Measurements from ENCODE around the gene ATAD2B.
A peak's percentile ranks its signal among the peaks of the same experiment; 100 is the strongest.
"Not testable (repeated sequence)": the region's sequence is repeated elsewhere in the genome, so short reads cannot be mapped to it uniquely, and the experiment has no call there.

The ATAD2B gene

DNA sequence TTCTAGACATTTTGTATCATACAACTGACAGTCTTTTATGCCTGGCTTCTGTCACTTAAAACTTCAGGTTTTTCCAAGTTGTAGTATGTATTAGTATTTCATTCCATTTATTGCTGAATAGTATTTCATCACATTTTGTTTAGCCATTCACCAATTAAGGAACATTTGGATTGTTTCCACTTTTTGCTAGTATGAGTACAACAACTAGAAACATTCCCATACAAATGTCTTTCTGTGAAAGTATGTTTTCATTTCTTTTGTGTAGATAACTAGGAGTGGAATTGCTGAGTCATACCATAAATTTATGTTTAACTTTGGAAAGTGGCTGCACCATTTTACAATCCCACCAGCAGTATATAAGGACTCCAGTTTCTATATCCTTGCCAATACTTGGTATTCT is 135.9 kb downstream of the ATAD2B start:
- DNase-seq (ENCODE audit: low read depth), result no peak
- TF ChIP-seq, protein P1, sequence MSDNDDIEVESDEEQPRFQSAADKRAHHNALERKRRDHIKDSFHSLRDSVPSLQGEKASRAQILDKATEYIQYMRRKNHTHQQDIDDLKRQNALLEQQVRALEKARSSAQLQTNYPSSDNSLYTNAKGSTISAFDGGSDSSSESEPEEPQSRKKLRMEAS (IDR thresholded peaks at IDR 0.05; ENCODE audit: low read depth, low read length), result no peak
- no peak for TF ChIP-seq MYC (IDR thresholded peaks at IDR 0.05; ENCODE audit: low read depth, low read length)
- TF ChIP-seq, protein P2, sequence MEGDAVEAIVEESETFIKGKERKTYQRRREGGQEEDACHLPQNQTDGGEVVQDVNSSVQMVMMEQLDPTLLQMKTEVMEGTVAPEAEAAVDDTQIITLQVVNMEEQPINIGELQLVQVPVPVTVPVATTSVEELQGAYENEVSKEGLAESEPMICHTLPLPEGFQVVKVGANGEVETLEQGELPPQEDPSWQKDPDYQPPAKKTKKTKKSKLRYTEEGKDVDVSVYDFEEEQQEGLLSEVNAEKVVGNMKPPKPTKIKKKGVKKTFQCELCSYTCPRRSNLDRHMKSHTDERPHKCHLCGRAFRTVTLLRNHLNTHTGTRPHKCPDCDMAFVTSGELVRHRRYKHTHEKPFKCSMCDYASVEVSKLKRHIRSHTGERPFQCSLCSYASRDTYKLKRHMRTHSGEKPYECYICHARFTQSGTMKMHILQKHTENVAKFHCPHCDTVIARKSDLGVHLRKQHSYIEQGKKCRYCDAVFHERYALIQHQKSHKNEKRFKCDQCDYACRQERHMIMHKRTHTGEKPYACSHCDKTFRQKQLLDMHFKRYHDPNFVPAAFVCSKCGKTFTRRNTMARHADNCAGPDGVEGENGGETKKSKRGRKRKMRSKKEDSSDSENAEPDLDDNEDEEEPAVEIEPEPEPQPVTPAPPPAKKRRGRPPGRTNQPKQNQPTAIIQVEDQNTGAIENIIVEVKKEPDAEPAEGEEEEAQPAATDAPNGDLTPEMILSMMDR (IDR thresholded peaks at IDR 0.05; ENCODE audit: low read depth, low read length), result no peak
- no peak for TF ChIP-seq POLR2A (IDR thresholded peaks at IDR 0.05; ENCODE audit: extremely low read depth, insufficient read length)
- no peak overlapping the region for H3K4me3 ChIP-seq (ENCODE audit: low read depth, low read length)

DNA sequence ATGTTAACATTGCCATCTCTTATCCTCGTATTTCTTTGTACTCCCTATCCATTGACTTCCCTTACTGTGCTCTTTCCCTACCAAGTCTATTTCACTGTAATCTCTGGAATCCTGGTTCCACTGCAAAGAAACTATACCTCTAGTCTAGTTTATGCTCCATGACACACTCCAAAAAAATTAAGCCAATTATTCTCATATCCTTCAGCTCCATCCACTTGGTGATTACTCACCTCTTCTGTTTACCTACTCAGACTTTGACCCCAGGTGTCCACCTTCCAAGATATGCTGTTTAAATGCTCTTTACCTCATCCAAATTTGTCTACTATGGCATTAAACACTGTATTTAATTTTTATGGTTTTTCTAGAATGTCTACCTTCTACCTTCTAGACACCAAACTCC is 137.9 kb downstream of the ATAD2B start:
- no peak overlapping the region for H3K4me3 ChIP-seq (ENCODE audit: low read depth, low read length)
- TF ChIP-seq POLR2A (IDR thresholded peaks at IDR 0.05; ENCODE audit: extremely low read depth, insufficient read length) (no peak), MYC (IDR thresholded peaks at IDR 0.05; ENCODE audit: low read depth, low read length) (no peak)
- TF ChIP-seq, protein P1 (IDR thresholded peaks at IDR 0.05; ENCODE audit: low read depth, low read length), result no peak
- TF ChIP-seq, protein P2 (IDR thresholded peaks at IDR 0.05; ENCODE audit: low read depth, low read length), result no peak
- DNase-seq (ENCODE audit: low read depth), result no peak

DNA sequence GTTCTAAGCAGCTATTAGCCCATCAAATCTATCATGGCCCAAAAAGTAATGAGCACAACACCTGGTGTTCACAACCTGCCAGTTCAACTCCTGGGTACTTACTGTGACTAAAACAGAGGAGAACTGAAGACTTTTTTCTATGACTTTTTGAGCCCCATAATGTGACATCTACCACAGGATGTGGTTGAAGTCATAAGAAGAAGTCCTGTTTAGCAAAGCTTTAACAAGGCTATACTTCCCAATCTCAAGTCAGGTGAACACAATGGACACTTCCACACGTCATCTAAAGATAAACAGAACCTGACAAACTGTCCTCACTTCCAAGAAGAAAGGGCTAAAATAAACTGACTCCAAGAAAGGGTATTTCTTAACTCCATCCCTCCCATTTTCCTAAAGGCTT is 138.8 kb downstream of the ATAD2B start:
- H3K4me3 ChIP-seq (ENCODE audit: low read depth, low read length), result no peak overlapping the region
- TF ChIP-seq POLR2A (IDR thresholded peaks at IDR 0.05; ENCODE audit: extremely low read depth, insufficient read length) (no peak), MYC (IDR thresholded peaks at IDR 0.05; ENCODE audit: low read depth, low read length) (no peak)
- TF ChIP-seq, protein P1 (IDR thresholded peaks at IDR 0.05; ENCODE audit: low read depth, low read length), result no peak
- TF ChIP-seq, protein P2 (IDR thresholded peaks at IDR 0.05; ENCODE audit: low read depth, low read length), result no peak
- peak; percentile 51 for DNase-seq (ENCODE audit: low read depth)

DNA sequence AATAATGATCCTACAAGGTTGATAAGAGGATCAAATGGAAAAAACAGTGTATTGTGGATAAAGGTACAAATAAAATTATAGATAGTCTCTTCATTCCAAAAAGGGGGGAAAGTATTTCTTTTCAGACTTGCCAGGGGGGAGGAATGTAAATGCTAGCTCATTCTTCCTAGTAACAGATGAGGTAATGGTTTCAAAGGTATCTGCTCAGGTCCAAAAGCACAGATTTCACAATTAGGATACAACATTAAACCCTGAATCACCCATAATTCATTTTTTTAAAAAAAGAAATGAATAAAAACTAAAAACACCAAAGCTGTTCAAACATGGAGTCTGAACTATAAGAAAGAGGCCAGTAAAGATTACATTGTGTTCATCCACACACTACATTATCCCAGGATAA is 142.0 kb downstream of the ATAD2B start:
- no peak for TF ChIP-seq POLR2A (IDR thresholded peaks at IDR 0.05; ENCODE audit: extremely low read depth, insufficient read length)
- no peak for TF ChIP-seq MYC (IDR thresholded peaks at IDR 0.05; ENCODE audit: low read depth, low read length)
- TF ChIP-seq, protein P2 (IDR thresholded peaks at IDR 0.05; ENCODE audit: low read depth, low read length), result no peak
- TF ChIP-seq, protein P1 (IDR thresholded peaks at IDR 0.05; ENCODE audit: low read depth, low read length), result no peak
- no peak for DNase-seq (ENCODE audit: low read depth)
- no peak overlapping the region for H3K4me3 ChIP-seq (ENCODE audit: low read depth, low read length)

DNA sequence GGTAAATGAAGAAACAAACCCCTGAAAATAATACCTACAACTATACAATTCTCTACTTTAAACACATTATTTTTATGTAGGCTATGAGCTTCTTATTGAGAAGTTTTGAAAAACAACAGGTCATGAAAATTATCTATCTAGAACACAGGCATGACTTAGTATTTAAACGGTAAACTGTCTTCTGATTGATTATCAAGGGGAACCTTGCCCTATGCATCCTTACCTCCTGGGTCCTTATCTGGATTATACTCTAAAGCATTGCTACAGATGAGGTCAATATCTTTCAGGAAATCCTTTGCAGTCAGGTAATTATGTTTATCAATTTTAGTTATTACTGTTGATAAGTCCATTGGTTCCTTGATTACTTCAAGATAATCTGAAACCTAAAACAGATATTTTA is 144.3 kb downstream of the ATAD2B start:
- DNase-seq (ENCODE audit: low read depth), result no peak
- TF ChIP-seq MYC (IDR thresholded peaks at IDR 0.05; ENCODE audit: low read depth, low read length), result no peak
- TF ChIP-seq, protein P2 (IDR thresholded peaks at IDR 0.05; ENCODE audit: low read depth, low read length), result no peak
- TF ChIP-seq, protein P1 (IDR thresholded peaks at IDR 0.05; ENCODE audit: low read depth, low read length), result no peak
- no peak for TF ChIP-seq POLR2A (IDR thresholded peaks at IDR 0.05; ENCODE audit: extremely low read depth, insufficient read length)
- H3K4me3 ChIP-seq (ENCODE audit: low read depth, low read length), result no peak overlapping the region

DNA sequence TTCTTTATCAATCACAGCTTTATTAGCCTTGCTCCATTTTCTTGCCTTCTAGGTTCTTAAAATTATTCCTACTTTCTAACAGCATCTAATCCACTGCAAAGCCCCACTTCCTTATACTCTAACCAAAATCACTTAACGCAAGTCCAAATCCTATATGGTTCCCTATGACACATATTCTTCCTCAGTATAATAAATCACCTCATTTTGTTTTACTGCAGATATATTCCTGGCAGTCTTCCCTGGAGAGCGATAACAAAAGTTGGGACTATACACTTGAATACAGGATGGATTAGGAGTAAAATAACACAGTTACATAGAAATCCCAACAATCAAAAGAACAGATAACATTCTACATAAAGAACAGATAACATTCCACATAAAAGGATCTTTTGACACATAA is 144.8 kb downstream of the ATAD2B start:
- no peak overlapping the region for H3K4me3 ChIP-seq (ENCODE audit: low read depth, low read length)
- no peak for DNase-seq (ENCODE audit: low read depth)
- no peak for TF ChIP-seq MYC (IDR thresholded peaks at IDR 0.05; ENCODE audit: low read depth, low read length)

DNA sequence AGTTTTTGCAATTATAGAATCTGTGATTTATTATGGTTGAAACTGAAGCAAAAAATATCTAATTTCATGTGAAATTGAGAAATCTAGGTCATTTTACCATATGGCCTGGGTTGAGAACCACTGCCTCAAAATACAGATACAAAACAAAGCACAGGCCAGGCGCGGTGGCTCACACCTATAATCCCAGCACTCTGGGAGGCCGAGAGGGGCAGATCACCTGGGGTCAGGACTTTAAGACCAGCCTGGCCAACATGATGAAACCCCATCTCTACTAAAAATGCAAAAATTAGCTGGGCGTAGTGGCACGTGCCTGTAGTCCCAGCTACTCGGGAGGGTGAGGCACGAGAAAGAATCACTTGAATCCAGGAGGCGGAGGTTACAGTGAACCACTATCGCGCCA is 146.5 kb downstream of the ATAD2B start:
- not testable (repeated sequence) for DNase-seq (ENCODE audit: low read depth); H3K4me3 ChIP-seq (ENCODE audit: low read depth, low read length)

Measured in NB4 (cell line).